Measurements from ENCODE around the gene CHD1L. TPM values are rescaled to one million over a fixed set of nuclear protein-coding genes. Genes with fewer than 3 reads are reported as not detected.
A peak's percentile ranks its signal among the peaks of the same experiment; 100 is the strongest.

The CHD1L gene
- total and polyA plus RNA-seq, 2 of the 13 experiments (the other 11 are each of a cell fraction or from before 2014, with no cell fraction given), result 74.3 to 111 TPM

DNA sequence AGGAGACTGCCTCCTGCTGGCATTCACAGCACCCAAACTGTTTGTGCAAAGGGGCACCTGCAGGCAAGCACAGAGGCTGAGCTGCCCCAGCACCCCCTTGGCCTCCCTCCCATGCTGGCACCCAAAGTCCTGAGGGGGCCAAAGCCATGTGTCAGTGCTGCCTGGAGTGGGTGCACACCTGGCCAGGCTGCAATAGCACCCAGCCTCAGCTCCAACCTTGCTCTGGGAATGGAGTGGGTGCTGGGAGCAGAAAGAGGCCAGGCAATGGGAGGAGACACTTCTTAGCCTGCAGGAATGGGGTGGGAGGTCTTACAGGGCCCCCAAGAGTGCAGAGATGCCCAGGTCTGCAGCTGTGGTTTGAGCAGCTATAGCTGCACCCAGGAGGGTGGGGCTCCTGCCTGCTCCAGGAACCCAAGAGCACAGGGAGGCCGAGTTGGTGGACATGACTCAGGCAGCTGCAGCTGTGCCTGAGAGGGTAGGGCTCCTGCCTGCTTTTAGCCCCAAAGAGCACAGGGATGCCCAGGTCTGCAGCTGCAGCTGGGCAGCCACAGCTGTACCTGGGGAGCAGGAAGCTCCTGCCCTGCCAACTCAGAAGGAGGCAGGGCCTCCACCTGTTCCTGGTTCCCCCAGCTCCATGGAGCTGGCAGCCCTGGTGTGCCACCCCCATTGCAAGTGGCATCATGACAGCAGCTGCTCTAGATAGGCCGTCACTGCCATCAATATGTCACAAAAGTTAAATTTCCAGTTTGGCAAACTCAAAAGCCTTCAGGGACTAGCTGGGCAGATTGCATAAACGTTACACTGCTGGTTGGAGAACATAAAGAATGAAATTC lies 5.3 kb upstream of the CHD1L start (continued):
- TF ChIP-seq NFKB2 (CRISPR knock-in tag; IDR thresholded peaks at IDR 0.05; ENCODE audit: borderline replicate concordance) (0 out of 2 replicates have a peak, but pooled peaks have one; percentile 22), ZBTB38 (CRISPR knock-in tag; IDR thresholded peaks at IDR 0.05) (peak; percentile 62; the same call in 1 of the 2 replicates), SMYD3 (CRISPR knock-in tag; IDR thresholded peaks at IDR 0.05) (0 out of 2 replicates have a peak, but pooled peaks have one; percentile 27), ZNF766 (CRISPR knock-in tag; IDR thresholded peaks at IDR 0.05; ENCODE audit: borderline replicate concordance) (no peak), MTA1 (CRISPR knock-in tag; IDR thresholded peaks at IDR 0.05; ENCODE audit: borderline replicate concordance) (0 out of 2 replicates have a peak, but pooled peaks have one; percentile 42)
- TF ChIP-seq, protein P1, sequence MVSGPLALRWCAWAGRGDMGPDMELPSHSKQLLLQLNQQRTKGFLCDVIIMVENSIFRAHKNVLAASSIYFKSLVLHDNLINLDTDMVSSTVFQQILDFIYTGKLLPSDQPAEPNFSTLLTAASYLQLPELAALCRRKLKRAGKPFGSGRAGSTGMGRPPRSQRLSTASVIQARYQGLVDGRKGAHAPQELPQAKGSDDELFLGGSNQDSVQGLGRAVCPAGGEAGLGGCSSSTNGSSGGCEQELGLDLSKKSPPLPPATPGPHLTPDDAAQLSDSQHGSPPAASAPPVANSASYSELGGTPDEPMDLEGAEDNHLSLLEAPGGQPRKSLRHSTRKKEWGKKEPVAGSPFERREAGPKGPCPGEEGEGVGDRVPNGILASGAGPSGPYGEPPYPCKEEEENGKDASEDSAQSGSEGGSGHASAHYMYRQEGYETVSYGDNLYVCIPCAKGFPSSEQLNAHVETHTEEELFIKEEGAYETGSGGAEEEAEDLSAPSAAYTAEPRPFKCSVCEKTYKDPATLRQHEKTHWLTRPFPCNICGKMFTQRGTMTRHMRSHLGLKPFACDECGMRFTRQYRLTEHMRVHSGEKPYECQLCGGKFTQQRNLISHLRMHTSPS (CRISPR knock-in tag; IDR thresholded peaks at IDR 0.05; ENCODE audit: low read depth), result 0 out of 2 replicates have a peak, but pooled peaks have one; percentile 15
- TF ChIP-seq, protein P2, sequence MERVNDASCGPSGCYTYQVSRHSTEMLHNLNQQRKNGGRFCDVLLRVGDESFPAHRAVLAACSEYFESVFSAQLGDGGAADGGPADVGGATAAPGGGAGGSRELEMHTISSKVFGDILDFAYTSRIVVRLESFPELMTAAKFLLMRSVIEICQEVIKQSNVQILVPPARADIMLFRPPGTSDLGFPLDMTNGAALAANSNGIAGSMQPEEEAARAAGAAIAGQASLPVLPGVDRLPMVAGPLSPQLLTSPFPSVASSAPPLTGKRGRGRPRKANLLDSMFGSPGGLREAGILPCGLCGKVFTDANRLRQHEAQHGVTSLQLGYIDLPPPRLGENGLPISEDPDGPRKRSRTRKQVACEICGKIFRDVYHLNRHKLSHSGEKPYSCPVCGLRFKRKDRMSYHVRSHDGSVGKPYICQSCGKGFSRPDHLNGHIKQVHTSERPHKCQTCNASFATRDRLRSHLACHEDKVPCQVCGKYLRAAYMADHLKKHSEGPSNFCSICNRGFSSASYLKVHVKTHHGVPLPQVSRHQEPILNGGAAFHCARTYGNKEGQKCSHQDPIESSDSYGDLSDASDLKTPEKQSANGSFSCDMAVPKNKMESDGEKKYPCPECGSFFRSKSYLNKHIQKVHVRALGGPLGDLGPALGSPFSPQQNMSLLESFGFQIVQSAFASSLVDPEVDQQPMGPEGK (CRISPR knock-in tag; IDR thresholded peaks at IDR 0.05), result 0 out of 2 replicates have a peak, but pooled peaks have one; percentile 41
- TF ChIP-seq, protein P3, sequence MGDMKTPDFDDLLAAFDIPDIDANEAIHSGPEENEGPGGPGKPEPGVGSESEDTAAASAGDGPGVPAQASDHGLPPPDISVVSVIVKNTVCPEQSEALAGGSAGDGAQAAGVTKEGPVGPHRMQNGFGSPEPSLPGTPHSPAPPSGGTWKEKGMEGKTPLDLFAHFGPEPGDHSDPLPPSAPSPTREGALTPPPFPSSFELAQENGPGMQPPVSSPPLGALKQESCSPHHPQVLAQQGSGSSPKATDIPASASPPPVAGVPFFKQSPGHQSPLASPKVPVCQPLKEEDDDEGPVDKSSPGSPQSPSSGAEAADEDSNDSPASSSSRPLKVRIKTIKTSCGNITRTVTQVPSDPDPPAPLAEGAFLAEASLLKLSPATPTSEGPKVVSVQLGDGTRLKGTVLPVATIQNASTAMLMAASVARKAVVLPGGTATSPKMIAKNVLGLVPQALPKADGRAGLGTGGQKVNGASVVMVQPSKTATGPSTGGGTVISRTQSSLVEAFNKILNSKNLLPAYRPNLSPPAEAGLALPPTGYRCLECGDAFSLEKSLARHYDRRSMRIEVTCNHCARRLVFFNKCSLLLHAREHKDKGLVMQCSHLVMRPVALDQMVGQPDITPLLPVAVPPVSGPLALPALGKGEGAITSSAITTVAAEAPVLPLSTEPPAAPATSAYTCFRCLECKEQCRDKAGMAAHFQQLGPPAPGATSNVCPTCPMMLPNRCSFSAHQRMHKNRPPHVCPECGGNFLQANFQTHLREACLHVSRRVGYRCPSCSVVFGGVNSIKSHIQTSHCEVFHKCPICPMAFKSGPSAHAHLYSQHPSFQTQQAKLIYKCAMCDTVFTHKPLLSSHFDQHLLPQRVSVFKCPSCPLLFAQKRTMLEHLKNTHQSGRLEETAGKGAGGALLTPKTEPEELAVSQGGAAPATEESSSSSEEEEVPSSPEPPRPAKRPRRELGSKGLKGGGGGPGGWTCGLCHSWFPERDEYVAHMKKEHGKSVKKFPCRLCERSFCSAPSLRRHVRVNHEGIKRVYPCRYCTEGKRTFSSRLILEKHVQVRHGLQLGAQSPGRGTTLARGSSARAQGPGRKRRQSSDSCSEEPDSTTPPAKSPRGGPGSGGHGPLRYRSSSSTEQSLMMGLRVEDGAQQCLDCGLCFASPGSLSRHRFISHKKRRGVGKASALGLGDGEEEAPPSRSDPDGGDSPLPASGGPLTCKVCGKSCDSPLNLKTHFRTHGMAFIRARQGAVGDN (CRISPR knock-in tag; IDR thresholded peaks at IDR 0.05), result peak; percentile 86
- TF ChIP-seq, protein P4, sequence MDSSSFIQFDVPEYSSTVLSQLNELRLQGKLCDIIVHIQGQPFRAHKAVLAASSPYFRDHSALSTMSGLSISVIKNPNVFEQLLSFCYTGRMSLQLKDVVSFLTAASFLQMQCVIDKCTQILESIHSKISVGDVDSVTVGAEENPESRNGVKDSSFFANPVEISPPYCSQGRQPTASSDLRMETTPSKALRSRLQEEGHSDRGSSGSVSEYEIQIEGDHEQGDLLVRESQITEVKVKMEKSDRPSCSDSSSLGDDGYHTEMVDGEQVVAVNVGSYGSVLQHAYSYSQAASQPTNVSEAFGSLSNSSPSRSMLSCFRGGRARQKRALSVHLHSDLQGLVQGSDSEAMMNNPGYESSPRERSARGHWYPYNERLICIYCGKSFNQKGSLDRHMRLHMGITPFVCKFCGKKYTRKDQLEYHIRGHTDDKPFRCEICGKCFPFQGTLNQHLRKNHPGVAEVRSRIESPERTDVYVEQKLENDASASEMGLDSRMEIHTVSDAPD (CRISPR knock-in tag; IDR thresholded peaks at IDR 0.05), result 0 out of 2 replicates have a peak, but pooled peaks have one; percentile 19
- TF ChIP-seq, protein P5, sequence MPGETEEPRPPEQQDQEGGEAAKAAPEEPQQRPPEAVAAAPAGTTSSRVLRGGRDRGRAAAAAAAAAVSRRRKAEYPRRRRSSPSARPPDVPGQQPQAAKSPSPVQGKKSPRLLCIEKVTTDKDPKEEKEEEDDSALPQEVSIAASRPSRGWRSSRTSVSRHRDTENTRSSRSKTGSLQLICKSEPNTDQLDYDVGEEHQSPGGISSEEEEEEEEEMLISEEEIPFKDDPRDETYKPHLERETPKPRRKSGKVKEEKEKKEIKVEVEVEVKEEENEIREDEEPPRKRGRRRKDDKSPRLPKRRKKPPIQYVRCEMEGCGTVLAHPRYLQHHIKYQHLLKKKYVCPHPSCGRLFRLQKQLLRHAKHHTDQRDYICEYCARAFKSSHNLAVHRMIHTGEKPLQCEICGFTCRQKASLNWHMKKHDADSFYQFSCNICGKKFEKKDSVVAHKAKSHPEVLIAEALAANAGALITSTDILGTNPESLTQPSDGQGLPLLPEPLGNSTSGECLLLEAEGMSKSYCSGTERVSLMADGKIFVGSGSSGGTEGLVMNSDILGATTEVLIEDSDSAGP (CRISPR knock-in tag; IDR thresholded peaks at IDR 0.05; ENCODE audit: borderline replicate concordance), result peak; percentile 31; the same call in 1 of the 2 replicates
